GM19324 (cell line): Measurements from ENCODE around the gene STING1.
"Not testable (repeated sequence)": the region's sequence is repeated elsewhere in the genome, so short reads cannot be mapped to it uniquely, and the experiment has no call there.

Experiments used
- ATAC-seq: cut with Tn5 transposase; IDR thresholded peaks from one replicate; pipeline ENCODE4 v1.9.1; 2021; ENCODE audit warnings: mild to moderate bottlenecking, moderate library complexity; ENCODE audit not compliant: unreplicated experiment, low FRiP score

STING1 gene

GRCh38 chr5:139445325-139446170, 37.0 kb downstream of the STING1 start:
- no peak for ATAC-seq

- ATAC-seq, result no peak
Measured at GRCh38 chr5:139443831-139444453, 38.6 kb downstream of the STING1 start.

- not testable (repeated sequence) for ATAC-seq
Measured at GRCh38 chr5:139440416-139440815, 42.1 kb downstream of the STING1 start.

GRCh38 chr5:139439013-139439903, 43.3 kb downstream of the STING1 start, which contains the start of gene DNAJC18:
Gene DNAJC18 (minus strand): TSS chr5:139439525. CDS start chr5:139439445, 80 bp downstream.
- ATAC-seq, result peak; percentile 83

GRCh38 chr5:139438707-139439012, 43.9 kb downstream of the STING1 start:
- ATAC-seq, result no peak

GRCh38 chr5:139435676-139436075, 46.9 kb downstream of the STING1 start:
- no peak for ATAC-seq

- no peak for ATAC-seq
Measured at GRCh38 chr5:139431706-139432105, 50.9 kb downstream of the STING1 start.

- ATAC-seq, result no peak
Measured at GRCh38 chr5:139430015-139430414, 52.5 kb downstream of the STING1 start.

GRCh38 chr5:139426203-139426885, 56.2 kb downstream of the STING1 start:
- no peak for ATAC-seq
